Measurements from ENCODE around the gene MRM1. TPM values are rescaled to one million over a fixed set of nuclear protein-coding genes. Genes with fewer than 3 reads are reported as not detected.
"Not testable (repeated sequence)": the region's sequence is repeated elsewhere in the genome, so short reads cannot be mapped to it uniquely, and the experiment has no call there.

MRM1 gene
- total RNA-seq, 1 donor from 2014 or later = 5.4 TPM

DNA sequence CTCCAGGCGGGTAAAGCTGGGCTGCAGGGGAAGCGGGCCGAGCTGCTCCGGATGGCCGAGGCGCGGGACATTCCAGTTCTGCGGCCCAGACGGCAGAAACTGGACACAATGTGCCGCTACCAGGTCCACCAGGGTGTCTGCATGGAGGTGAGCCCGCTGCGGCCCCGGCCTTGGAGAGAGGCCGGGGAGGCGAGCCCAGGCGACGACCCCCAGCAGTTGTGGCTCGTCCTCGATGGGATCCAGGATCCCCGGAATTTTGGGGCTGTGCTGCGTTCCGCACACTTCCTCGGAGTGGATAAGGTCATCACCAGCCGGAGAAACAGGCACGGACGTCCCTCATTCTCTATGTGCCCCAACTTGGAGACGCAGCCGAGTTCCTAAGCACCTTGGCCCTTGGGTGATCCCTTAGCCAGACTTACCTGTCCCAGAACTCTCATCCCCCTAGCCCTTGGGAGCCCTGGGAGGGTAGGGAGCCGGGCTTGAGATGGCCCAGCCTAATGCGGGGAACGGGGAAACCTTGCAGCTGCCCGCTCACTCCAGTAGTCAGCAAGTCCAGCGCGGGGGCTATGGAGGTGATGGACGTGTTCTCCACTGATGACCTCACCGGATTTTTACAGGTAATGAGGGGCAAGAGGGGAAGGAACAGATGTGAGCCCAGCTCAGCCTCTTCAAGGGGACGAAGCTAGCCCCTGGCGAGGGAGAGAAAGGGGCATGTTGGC is 806 bp downstream of the MRM1 start:
- no peak for DNase-seq (ENCODE audit: low spot score in 2 of 2, unreplicated experiment in 2 of 2)
- Mint-ChIP-seq H3K36me3 (no peaks in the 10 kb centered on the region), H3K4me3 (peak overlapping the region; percentile 82), H3K4me1 (peaks cover 22% of the 10 kb centered on the region), H3K9me3 (no peaks in the 10 kb centered on the region), H3K27ac (peak overlapping the region; percentile 81), H3K27me3 (ENCODE audit: low read depth) (no peaks in the 10 kb centered on the region)
- TF ChIP-seq, protein P1, sequence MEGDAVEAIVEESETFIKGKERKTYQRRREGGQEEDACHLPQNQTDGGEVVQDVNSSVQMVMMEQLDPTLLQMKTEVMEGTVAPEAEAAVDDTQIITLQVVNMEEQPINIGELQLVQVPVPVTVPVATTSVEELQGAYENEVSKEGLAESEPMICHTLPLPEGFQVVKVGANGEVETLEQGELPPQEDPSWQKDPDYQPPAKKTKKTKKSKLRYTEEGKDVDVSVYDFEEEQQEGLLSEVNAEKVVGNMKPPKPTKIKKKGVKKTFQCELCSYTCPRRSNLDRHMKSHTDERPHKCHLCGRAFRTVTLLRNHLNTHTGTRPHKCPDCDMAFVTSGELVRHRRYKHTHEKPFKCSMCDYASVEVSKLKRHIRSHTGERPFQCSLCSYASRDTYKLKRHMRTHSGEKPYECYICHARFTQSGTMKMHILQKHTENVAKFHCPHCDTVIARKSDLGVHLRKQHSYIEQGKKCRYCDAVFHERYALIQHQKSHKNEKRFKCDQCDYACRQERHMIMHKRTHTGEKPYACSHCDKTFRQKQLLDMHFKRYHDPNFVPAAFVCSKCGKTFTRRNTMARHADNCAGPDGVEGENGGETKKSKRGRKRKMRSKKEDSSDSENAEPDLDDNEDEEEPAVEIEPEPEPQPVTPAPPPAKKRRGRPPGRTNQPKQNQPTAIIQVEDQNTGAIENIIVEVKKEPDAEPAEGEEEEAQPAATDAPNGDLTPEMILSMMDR (IDR thresholded peaks at IDR 0.05; ENCODE audit: unreplicated experiment) = no peak

DNA sequence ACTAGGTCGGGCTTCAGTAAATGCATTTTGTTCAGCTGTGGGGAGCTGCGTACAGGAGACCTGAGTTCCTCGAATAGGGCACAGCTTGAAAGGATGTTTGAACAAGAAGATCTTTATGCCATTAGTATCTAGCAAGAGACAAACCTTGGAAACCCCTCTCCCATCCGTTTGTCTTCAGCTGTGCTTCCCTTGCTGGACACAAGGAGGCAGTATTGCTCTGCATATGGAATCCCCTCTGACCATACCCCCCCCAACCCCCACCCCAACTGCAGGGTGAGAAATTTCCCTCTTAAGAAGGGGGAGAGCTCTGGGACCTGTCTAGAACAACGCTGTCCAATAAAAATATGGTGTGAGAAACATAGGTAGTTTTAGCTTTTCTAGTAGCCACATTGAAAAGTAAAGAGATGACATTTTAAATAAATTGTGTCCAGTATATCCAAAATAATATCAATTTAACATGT is 1.6 kb downstream of the MRM1 start:
- DNase-seq (ENCODE audit: low spot score in 2 of 2, unreplicated experiment in 2 of 2) = peak in 1 of 2 experiments; percentile 54
- H3K4me3 Mint-ChIP-seq = peak overlapping the region; percentile 82
- peaks cover 1% of the 10 kb centered on the region for H3K36me3 Mint-ChIP-seq
- no peaks in the 10 kb centered on the region for H3K9me3 Mint-ChIP-seq
- peaks cover 22% of the 10 kb centered on the region for H3K4me1 Mint-ChIP-seq
- H3K27ac Mint-ChIP-seq = no peak overlapping the region
- TF ChIP-seq, protein P1 (IDR thresholded peaks at IDR 0.05; ENCODE audit: unreplicated experiment) = peak; percentile 90
- no peaks in the 10 kb centered on the region for H3K27me3 Mint-ChIP-seq (ENCODE audit: low read depth)

DNA sequence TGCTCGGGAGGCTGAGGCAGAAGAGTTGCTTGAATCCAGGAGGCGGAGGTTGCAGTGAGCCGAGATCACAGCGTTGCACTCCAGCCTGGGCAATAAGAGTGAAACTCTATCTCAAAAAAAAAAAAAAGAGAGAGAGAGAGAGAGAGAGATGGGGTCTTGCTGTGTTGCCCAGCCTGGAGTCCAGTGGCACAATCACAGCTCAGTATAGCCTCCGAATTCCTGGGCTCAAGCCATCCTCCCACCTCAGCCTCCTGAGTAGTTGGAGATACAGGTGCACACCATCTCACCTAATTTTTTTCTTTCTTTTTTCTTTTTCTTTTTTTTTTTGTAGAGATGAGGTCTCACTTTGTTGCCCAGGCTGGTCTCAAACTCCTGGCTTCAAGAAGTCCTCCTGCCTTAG is 3.6 kb downstream of the MRM1 start:
- not testable (repeated sequence) for DNase-seq (ENCODE audit: low spot score in 2 of 2, unreplicated experiment in 2 of 2); H3K27me3 Mint-ChIP-seq (ENCODE audit: low read depth); H3K4me3 Mint-ChIP-seq; H3K36me3 Mint-ChIP-seq; H3K9me3 Mint-ChIP-seq; H3K27ac Mint-ChIP-seq
- peaks cover 22% of the 10 kb centered on the region for H3K4me1 Mint-ChIP-seq

DNA sequence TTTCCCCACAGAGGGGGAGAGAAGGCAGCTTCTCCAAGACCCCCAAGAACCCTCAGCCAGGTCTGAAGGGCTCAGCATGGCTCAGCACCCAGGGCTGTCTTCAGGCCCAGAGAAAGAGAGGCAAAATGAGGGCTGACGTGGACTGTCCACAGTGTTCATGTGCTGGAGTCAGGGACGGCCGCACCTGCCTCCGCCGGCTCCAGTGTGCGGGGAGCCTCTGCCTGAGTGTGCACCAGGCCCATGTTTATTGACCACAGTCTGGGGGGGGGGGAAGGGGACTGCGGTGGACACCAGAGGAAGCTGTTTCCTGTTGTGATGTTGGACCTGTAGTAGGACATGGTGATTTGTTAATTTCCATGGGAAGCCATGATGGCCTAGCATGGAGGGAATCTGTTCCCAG is 6.9 kb downstream of the MRM1 start:
- no peaks in the 10 kb centered on the region for H3K27me3 Mint-ChIP-seq (ENCODE audit: low read depth)
- no peaks in the 10 kb centered on the region for H3K9me3 Mint-ChIP-seq
- DNase-seq (ENCODE audit: low spot score in 2 of 2, unreplicated experiment in 2 of 2) = no peak
- no peak overlapping the region for H3K27ac Mint-ChIP-seq
- peaks cover 4% of the 10 kb centered on the region for H3K4me1 Mint-ChIP-seq
- peaks cover 1% of the 10 kb centered on the region for H3K36me3 Mint-ChIP-seq
- no peak overlapping the region for H3K4me3 Mint-ChIP-seq
- TF ChIP-seq, protein P1 (IDR thresholded peaks at IDR 0.05; ENCODE audit: unreplicated experiment) = no peak

DNA sequence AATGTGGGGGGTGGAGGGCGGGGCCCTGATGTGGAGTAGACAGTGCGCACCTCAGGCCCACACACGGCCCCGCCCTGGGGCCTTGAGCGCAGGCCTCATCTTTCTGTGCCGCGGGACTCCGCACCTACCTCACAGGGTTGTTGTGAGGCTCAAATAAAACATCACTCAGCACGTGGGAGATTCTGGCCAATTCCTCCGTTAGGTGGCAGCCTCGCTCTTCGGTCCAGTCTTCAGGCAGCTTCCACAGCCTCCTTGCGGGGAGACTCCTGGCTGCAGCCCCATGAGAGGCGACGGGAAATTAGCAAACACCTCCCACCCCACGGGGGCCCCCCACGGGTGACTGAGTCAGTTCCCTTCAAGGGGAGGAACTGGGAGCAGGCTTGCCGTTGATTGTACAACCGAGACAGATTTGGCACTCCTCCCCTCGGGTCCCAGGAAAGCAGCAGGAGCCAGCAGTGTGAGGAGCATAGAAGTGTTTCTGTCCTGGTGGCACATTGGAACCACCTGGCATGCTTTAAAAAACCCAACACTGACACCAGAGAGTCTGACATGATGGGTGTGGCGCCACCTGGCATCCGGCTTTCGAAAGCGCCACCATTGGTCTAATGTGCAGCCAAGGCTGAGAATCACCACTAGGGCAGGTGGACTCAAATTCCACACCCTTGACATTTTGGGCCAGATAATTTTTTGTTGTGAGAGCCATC is 7.6 kb downstream of the MRM1 start:
- no peaks in the 10 kb centered on the region for H3K9me3 Mint-ChIP-seq
- no peak overlapping the region for H3K27ac Mint-ChIP-seq
- DNase-seq (ENCODE audit: low spot score in 2 of 2, unreplicated experiment in 2 of 2) = no peak
- H3K36me3 Mint-ChIP-seq = peaks cover 1% of the 10 kb centered on the region
- H3K4me3 Mint-ChIP-seq = no peak overlapping the region
- TF ChIP-seq, protein P1 (IDR thresholded peaks at IDR 0.05; ENCODE audit: unreplicated experiment) = peak; percentile 36
- H3K27me3 Mint-ChIP-seq (ENCODE audit: low read depth) = no peaks in the 10 kb centered on the region
- peaks cover 4% of the 10 kb centered on the region for H3K4me1 Mint-ChIP-seq

DNA sequence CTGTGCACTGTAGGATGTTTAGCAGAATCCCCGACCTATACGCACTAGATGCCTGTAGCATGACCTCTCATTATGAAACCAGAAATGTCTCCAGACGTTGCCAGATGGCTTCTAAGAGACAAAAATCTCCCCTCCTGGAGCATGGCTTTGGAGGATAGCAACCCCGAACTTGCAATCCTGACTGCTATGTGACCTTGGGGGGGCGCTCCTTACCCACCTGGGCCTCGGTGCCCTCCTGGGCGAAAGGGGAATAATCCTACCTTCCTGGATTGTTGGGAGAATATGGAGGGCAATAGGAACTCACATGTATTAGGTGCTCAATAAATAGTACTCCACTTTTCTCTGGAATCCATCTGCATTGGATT is 8.1 kb downstream of the MRM1 start:
- peaks cover 2% of the 10 kb centered on the region for H3K27me3 Mint-ChIP-seq (ENCODE audit: low read depth)
- H3K4me3 Mint-ChIP-seq = no peak overlapping the region
- no peaks in the 10 kb centered on the region for H3K9me3 Mint-ChIP-seq
- H3K4me1 Mint-ChIP-seq = no peaks in the 10 kb centered on the region
- no peak for DNase-seq (ENCODE audit: low spot score in 2 of 2, unreplicated experiment in 2 of 2)
- peaks cover 1% of the 10 kb centered on the region for H3K36me3 Mint-ChIP-seq
- no peak overlapping the region for H3K27ac Mint-ChIP-seq
- TF ChIP-seq, protein P1 (IDR thresholded peaks at IDR 0.05; ENCODE audit: unreplicated experiment) = no peak

All from mesothelial cell of epicardium (in vitro differentiated cells).